HCT116 (cell line): Measurements from ENCODE around the gene TRMT11. TPM values are rescaled to one million over a fixed set of nuclear protein-coding genes. Genes with fewer than 3 reads are reported as not detected.

Source experiments
- ATAC-seq: fragments of 200-7000 bp; cut with Tn5 transposase; 2 replicates; pipeline ENCODE4 v1.9.1; 2020; ENCODE audit warnings: mild to moderate bottlenecking, moderate library complexity
- BruUV-seq: library from RNA; stranded (reverse); fragments of 400-500 nt; replicated peaks from 2 replicates; lab custom pipeline; 2021; lab: Mats Ljungman, UMichigan
- CTCF ChIA-PET: fragments of 300-600 bp; sonication (Branson Sonifier 250); formaldehyde crosslinking; loops from one replicate; lab custom pipeline; 2021; ENCODE audit warnings: antibody characterized with exemption; lab: Charles Lee
- POLR2A ChIA-PET: fragments of 300-600, 350-600 bp; sonication (Branson Sonifier 250); formaldehyde crosslinking; loops from one replicate; lab custom pipeline; 2021; ENCODE audit warnings: antibody characterized with exemption; lab: Charles Lee
- RAD21 ChIA-PET, 2 experiments: fragments of 300-600 bp; sonication (Branson Sonifier 250); formaldehyde crosslinking; loops; one replicate each; lab custom pipeline; 2023; ENCODE audit warnings: low total read pairs in 2 of 2; ENCODE audit not compliant: uncharacterized antibody in 2 of 2, unreplicated experiment in 2 of 2, low non-redundant PET in 1 of 2; lab: Charles Lee
- DNase-seq: peaks from one replicate; pipeline ENCODE4 v3.0.0-alpha.2; 2010; ENCODE audit warnings: low read depth, low spot score
- H2AFZ ChIP-seq: fragments of 200-600 bp; shearing (Covaris generic), sonication (generic); 2 replicates; pipeline ENCODE4 v1.6.1; 2017; ENCODE audit warnings: low read depth, mixed run types, mixed read lengths, antibody characterized with exemption, low read length; ENCODE audit not compliant: poor library complexity, severe bottlenecking
- H3K27ac ChIP-seq: 2 replicates; pipeline ENCODE4 v1.5.1; 2012; ENCODE audit warnings: low read depth, low read length
- H3K27me3 ChIP-seq: fragments of 200-600 bp; sonication (generic); 2 replicates; pipeline ENCODE4 v1.6.1; 2016; ENCODE audit warnings: mixed run types, low read length, mixed read lengths; ENCODE audit not compliant: insufficient read depth
- H3K36me3 ChIP-seq, 2 experiments: fragments of 200-500 bp in 1 of 2; fragments of 200-600 bp in 1 of 2; sonication (Bioruptor generic) in 1 of 2; sonication (generic) in 1 of 2; 2 replicates each; pipeline versions ENCODE4 v1.5.1 to v1.6.1; 2014 to 2016; ENCODE audit warnings: low read length in 2 of 2, inconsistent platforms in 1 of 2, mixed read lengths in 1 of 2, mixed run types in 1 of 2; ENCODE audit not compliant: insufficient read depth in 2 of 2, control insufficient read depth in 1 of 2
- H3K4me1 ChIP-seq, 2 experiments: fragments of 200-600 bp in 1 of 2; sonication (generic) in 1 of 2; 2 replicates each; pipeline versions ENCODE4 v1.5.1 to v1.6.1; 2012 to 2017; ENCODE audit warnings: low read length in 2 of 2, inconsistent platforms in 1 of 2, mild to moderate bottlenecking in 1 of 2, mixed read lengths in 1 of 2, mixed run types in 1 of 2, moderate library complexity in 1 of 2; ENCODE audit not compliant: insufficient read depth in 2 of 2, control insufficient read depth in 1 of 2
- H3K4me2 ChIP-seq: fragments of 200-600 bp; sonication (generic); 2 replicates; pipeline ENCODE4 v1.6.1; 2017; ENCODE audit warnings: mixed run types, low read length, mixed read lengths
- H3K4me3 ChIP-seq, 2 experiments: fragments of 200-600 bp in 1 of 2; sonication (generic) in 1 of 2; replicated peaks in 1 of 2; 2 replicates each; pipeline ENCODE4 v1.5.1; 2011 to 2016; ENCODE audit warnings: low read length in 2 of 2, control low read depth in 1 of 2, low read depth in 1 of 2, mild to moderate bottlenecking in 1 of 2, mixed read lengths in 1 of 2, mixed run types in 1 of 2
- H3K79me2 ChIP-seq: fragments of 200-600 bp; sonication (generic); 2 replicates; pipeline ENCODE4 v1.6.1; 2017; ENCODE audit warnings: mild to moderate bottlenecking, mixed run types, low read length, moderate library complexity, mixed read lengths; ENCODE audit not compliant: insufficient read depth
- H3K9ac ChIP-seq: fragments of 200-600 bp; sonication (generic); 2 replicates; pipeline ENCODE4 v1.6.1; 2016; ENCODE audit warnings: low read length, mixed read lengths
- H3K9me2 ChIP-seq: fragments of 200-600 bp; sonication (generic), shearing (Covaris generic); 2 replicates; pipeline ENCODE4 v1.6.1; 2017; ENCODE audit warnings: mixed run types, mild to moderate bottlenecking, moderate library complexity; ENCODE audit not compliant: insufficient read depth
- H3K9me3 ChIP-seq, 2 experiments: fragments of 200-500 bp in 1 of 2; fragments of 200-600 bp in 1 of 2; sonication (Bioruptor generic) in 1 of 2; sonication (generic) in 1 of 2; 2 replicates each; pipeline ENCODE4 v1.6.1; 2014 to 2017; ENCODE audit warnings: low read length in 2 of 2, mixed read lengths in 2 of 2, inconsistent platforms in 1 of 2, low read depth in 1 of 2, mild to moderate bottlenecking in 1 of 2, mixed run types in 1 of 2, moderate library complexity in 1 of 2; ENCODE audit not compliant: control insufficient read depth in 1 of 2, insufficient read depth in 1 of 2
- H4K20me1 ChIP-seq: fragments of 200-600 bp; sonication (generic), shearing (Covaris generic); 2 replicates; pipeline ENCODE4 v1.6.1; 2017; ENCODE audit warnings: mixed run types, mild to moderate bottlenecking, moderate library complexity; ENCODE audit not compliant: insufficient read depth
- CTCF ChIP-seq, 3 experiments: fragments of 200-600 bp in 1 of 3; sonication (generic) in 1 of 3; IDR thresholded peaks in 2 of 3; conservative IDR thresholded peaks in 1 of 3; 2 replicates each; pipeline ENCODE4 v1.5.1; 2012 to 2017; ENCODE audit warnings: low read depth in 2 of 3, low read length in 2 of 3, antibody characterized with exemption in 1 of 3, borderline replicate concordance in 1 of 3, control low read depth in 1 of 3, mild to moderate bottlenecking in 1 of 3, mixed read lengths in 1 of 3, mixed run types in 1 of 3, moderate library complexity in 1 of 3; ENCODE audit not compliant: insufficient read depth in 1 of 3
- EGR1 ChIP-seq: IDR thresholded peaks from 2 replicates; pipeline ENCODE4 v1.6.1; 2012; ENCODE audit warnings: low read depth
- ELF1 ChIP-seq: IDR thresholded peaks from 2 replicates; pipeline ENCODE4 v1.6.1; 2012; ENCODE audit warnings: low read depth, borderline replicate concordance
- EZH2 ChIP-seq: fragments of 200-600 bp; sonication (generic); IDR thresholded peaks from 2 replicates; pipeline ENCODE4 v1.6.1; 2017; ENCODE audit warnings: antibody characterized with exemption, mixed run types
- JUND ChIP-seq: IDR thresholded peaks from 2 replicates; pipeline ENCODE4 v1.6.1; 2012
- POLR2AphosphoS5 ChIP-seq: IDR thresholded peaks from 2 replicates; pipeline ENCODE4 v1.6.1; 2011; ENCODE audit warnings: mild to moderate bottlenecking, low read depth, low read length, moderate library complexity
- RAD21 ChIP-seq: IDR thresholded peaks from 2 replicates; pipeline ENCODE4 v1.6.1; 2012; ENCODE audit warnings: low read depth, mild to moderate bottlenecking
- SIN3A ChIP-seq: IDR thresholded peaks from 2 replicates; pipeline ENCODE4 v1.6.1; 2012; ENCODE audit warnings: low read depth
- SRF ChIP-seq: IDR thresholded peaks from 2 replicates; pipeline ENCODE4 v1.6.1; 2012; ENCODE audit warnings: low read depth
- TCF7L2 ChIP-seq: IDR thresholded peaks from 2 replicates; pipeline ENCODE4 v1.7.0; 2011; ENCODE audit warnings: borderline replicate concordance, inconsistent platforms; ENCODE audit not compliant: insufficient read depth, insufficient read length; ENCODE audit errors: extremely low read depth
- YY1 ChIP-seq: IDR thresholded peaks from 2 replicates; pipeline ENCODE4 v1.6.1; 2011; ENCODE audit warnings: low read length, low read depth, moderate library complexity, mild to moderate bottlenecking; ENCODE audit not compliant: insufficient replicate concordance; ENCODE audit errors: extremely low read depth
- intact Hi-C: fragments of 100-400 bp; cut with micrococcal nuclease; formaldehyde crosslinking; loops from 2 replicates; pipeline ENCODE4 v1.10.0; 2022
- total RNA-seq: library from RNA; stranded (reverse); gene quantifications from one replicate; pipeline ENCODE4 v1.2.1, GENCODE V29; 2021; ENCODE audit not compliant: unreplicated experiment
- TF ChIP-seq, protein P1 (sequence below): IDR thresholded peaks from 2 replicates; pipeline ENCODE4 v1.6.1; 2012
- TF ChIP-seq, protein P2 (sequence below): IDR thresholded peaks from 2 replicates; pipeline ENCODE4 v1.6.1; 2012
- TF ChIP-seq, protein P3 (sequence below): IDR thresholded peaks from 2 replicates; pipeline ENCODE4 v1.6.1; 2011; ENCODE audit warnings: mild to moderate bottlenecking, low read length, moderate library complexity; ENCODE audit not compliant: insufficient replicate concordance; ENCODE audit errors: extremely low read depth

The TRMT11 gene
- total RNA-seq, 1 experiment from 2014 or later, result 41.8 TPM

- Histone ChIP-seq H4K20me1 (peaks cover 5% of the 10 kb centered on the region; the same call in 1 of the 2 replicates), H3K79me2 (peaks cover 18% of the 10 kb centered on the region), H3K4me1 (no peaks in the 10 kb centered on the region), H3K27ac (no peak overlapping the region), H3K9me2 (no peaks in the 10 kb centered on the region), H3K4me2 (no peak overlapping the region), H2AFZ (no peak overlapping the region), H3K36me3 (peaks cover 5 to 9% of the 10 kb centered on the region in 2 experiments; a peak in 3 of 4 replicates), H3K9ac (no peak overlapping the region), H3K27me3 (no peaks in the 10 kb centered on the region), H3K4me3 (no peak overlapping the region), H3K9me3 (no peaks in the 10 kb centered on the region)
- BruUV-seq, result no TSS peak
- POLR2A ChIA-PET, result no interaction called here
- DNase-seq (no peak), ATAC-seq (no peak)
- CTCF ChIA-PET, result no interaction called here
- RAD21 ChIA-PET, result no interaction called here
- TF ChIP-seq RAD21, result no peak
- no peak for TF ChIP-seq ELF1
- TF ChIP-seq, protein P1, sequence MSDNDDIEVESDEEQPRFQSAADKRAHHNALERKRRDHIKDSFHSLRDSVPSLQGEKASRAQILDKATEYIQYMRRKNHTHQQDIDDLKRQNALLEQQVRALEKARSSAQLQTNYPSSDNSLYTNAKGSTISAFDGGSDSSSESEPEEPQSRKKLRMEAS, result no peak
- TF ChIP-seq POLR2AphosphoS5, result no peak
- TF ChIP-seq TCF7L2, result no peak
- TF ChIP-seq YY1, result no peak
- intact Hi-C loops, result no loop called here
Measured at GRCh38 chr6:126034656-126035055, 48.3 kb downstream of the TRMT11 start.

GRCh38 chr6:126035764-126036163 is 49.4 kb downstream of the TRMT11 start:
- ChIA-PET CTCF (no interaction called here), POLR2A (no interaction called here), RAD21 (no interaction called here)
- BruUV-seq, result no TSS peak
- no peaks in the 10 kb centered on the region for H3K27me3 ChIP-seq
- intact Hi-C loops, result no loop called here
- H3K27ac ChIP-seq, result no peak overlapping the region
- no peaks in the 10 kb centered on the region for H3K4me1 ChIP-seq
- peaks cover 5% of the 10 kb centered on the region; the same call in 1 of the 2 replicates for H4K20me1 ChIP-seq
- no peak for DNase-seq
- no peak overlapping the region for H3K9ac ChIP-seq
- TF ChIP-seq EGR1, result no peak
- no peak for TF ChIP-seq YY1
- no peak for TF ChIP-seq JUND
- TF ChIP-seq CTCF (IDR thresholded peaks at IDR 0.05 in 2 of 3, conservative IDR thresholded peaks at IDR 0.05 in 1 of 3; ENCODE audit: borderline replicate concordance in 1 of 3, insufficient read depth in 1 of 3, low read depth in 2 of 3, low read length in 2 of 3), result no peak
- TF ChIP-seq, protein P2, sequence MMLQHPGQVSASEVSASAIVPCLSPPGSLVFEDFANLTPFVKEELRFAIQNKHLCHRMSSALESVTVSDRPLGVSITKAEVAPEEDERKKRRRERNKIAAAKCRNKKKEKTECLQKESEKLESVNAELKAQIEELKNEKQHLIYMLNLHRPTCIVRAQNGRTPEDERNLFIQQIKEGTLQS, result no peak
- TF ChIP-seq ELF1, result no peak
- TF ChIP-seq SIN3A, result no peak
- TF ChIP-seq SRF, result no peak
- TF ChIP-seq, protein P3, sequence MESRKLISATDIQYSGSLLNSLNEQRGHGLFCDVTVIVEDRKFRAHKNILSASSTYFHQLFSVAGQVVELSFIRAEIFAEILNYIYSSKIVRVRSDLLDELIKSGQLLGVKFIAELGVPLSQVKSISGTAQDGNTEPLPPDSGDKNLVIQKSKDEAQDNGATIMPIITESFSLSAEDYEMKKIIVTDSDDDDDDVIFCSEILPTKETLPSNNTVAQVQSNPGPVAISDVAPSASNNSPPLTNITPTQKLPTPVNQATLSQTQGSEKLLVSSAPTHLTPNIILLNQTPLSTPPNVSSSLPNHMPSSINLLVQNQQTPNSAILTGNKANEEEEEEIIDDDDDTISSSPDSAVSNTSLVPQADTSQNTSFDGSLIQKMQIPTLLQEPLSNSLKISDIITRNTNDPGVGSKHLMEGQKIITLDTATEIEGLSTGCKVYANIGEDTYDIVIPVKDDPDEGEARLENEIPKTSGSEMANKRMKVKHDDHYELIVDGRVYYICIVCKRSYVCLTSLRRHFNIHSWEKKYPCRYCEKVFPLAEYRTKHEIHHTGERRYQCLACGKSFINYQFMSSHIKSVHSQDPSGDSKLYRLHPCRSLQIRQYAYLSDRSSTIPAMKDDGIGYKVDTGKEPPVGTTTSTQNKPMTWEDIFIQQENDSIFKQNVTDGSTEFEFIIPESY, result no peak
- TF ChIP-seq EZH2, result no peak
- no peak overlapping the region for H3K4me2 ChIP-seq
- peaks cover 5 to 9% of the 10 kb centered on the region in 2 experiments; a peak in 3 of 4 replicates for H3K36me3 ChIP-seq
- no peak overlapping the region for H2AFZ ChIP-seq
- no peaks in the 10 kb centered on the region for H3K9me3 ChIP-seq
- H3K79me2 ChIP-seq, result peaks cover 12% of the 10 kb centered on the region
- no peak overlapping the region for H3K4me3 ChIP-seq
- no peak for ATAC-seq
- H3K9me2 ChIP-seq, result no peaks in the 10 kb centered on the region
